IMR-90 (cell line): Measurements from ENCODE around the gene ARPC5L. TPM values are rescaled to one million over a fixed set of nuclear protein-coding genes. Genes with fewer than 3 reads are reported as not detected.
"Not testable (repeated sequence)": the region's sequence is repeated elsewhere in the genome, so short reads cannot be mapped to it uniquely, and the experiment has no call there.

ENCODE experiments used
- ATAC-seq: fragments of 200-7000 bp; cut with Tn5 transposase; 2 replicates; pipeline ENCODE4 v1.9.1; 2020; ENCODE audit warnings: low read depth, mild to moderate bottlenecking, moderate library complexity
- BruUV-seq: library from RNA; stranded (reverse); fragments of 400-500 nt; replicated peaks from 2 replicates; lab custom pipeline; 2021; lab: Mats Ljungman, UMichigan
- CTCF ChIA-PET: fragments of 300-600 bp; formaldehyde crosslinking; extraction: SDS; loops from one replicate; lab custom pipeline; 2021; ENCODE audit warnings: antibody characterized with exemption; lab: Yijun Ruan, JAX
- POLR2A ChIA-PET: fragments of 300-600 bp; sonication (Branson Sonifier 250); formaldehyde crosslinking; loops from one replicate; lab custom pipeline; 2022; ENCODE audit warnings: antibody characterized with exemption; ENCODE audit not compliant: unreplicated experiment; lab: Charles Lee
- DNase-seq: peaks from one replicate; pipeline ENCODE4 v3.0.0; 2013
- H2AFZ ChIP-seq: replicated peaks from 2 replicates; pipeline ENCODE3; 2013; ENCODE audit warnings: low read length, mild to moderate bottlenecking; ENCODE audit not compliant: poor library complexity
- H2AK5ac ChIP-seq: 2 replicates; pipeline ENCODE4 v1.6.1; 2013; ENCODE audit warnings: low read depth, low read length, inconsistent platforms
- H2AK9ac ChIP-seq: replicated peaks from 2 replicates; pipeline ENCODE3; 2013; ENCODE audit warnings: mild to moderate bottlenecking, low read depth, low read length, moderate library complexity; ENCODE audit not compliant: poor library complexity
- H2BK120ac ChIP-seq: 2 replicates; pipeline ENCODE4 v1.6.1; 2013; ENCODE audit warnings: low read depth, low read length, inconsistent platforms
- H2BK15ac ChIP-seq: 3 replicates; pipeline ENCODE4 v1.6.1; 2013; ENCODE audit warnings: low read depth, low read length, inconsistent platforms
- H2BK20ac ChIP-seq: 2 replicates; pipeline ENCODE4 v1.6.1; 2013; ENCODE audit warnings: low read depth, mild to moderate bottlenecking, inconsistent platforms, low read length, moderate library complexity
- H2BK5ac ChIP-seq: 2 replicates; pipeline ENCODE4 v1.6.1; 2013; ENCODE audit warnings: mild to moderate bottlenecking, low read depth, low read length, inconsistent platforms; ENCODE audit not compliant: poor library complexity, severe bottlenecking
- H3K14ac ChIP-seq: replicated peaks from 2 replicates; pipeline ENCODE4 v1.6.1; 2013; ENCODE audit warnings: low read depth, low read length, inconsistent platforms
- H3K18ac ChIP-seq: 2 replicates; pipeline ENCODE4 v1.6.1; 2013; ENCODE audit warnings: low read depth, low read length, control low read depth
- H3K23ac ChIP-seq: 2 replicates; pipeline ENCODE4 v1.6.1; 2013; ENCODE audit warnings: low read depth, low read length, inconsistent platforms
- H3K27ac ChIP-seq: 2 replicates; pipeline ENCODE4 v1.5.1; 2013; ENCODE audit warnings: mild to moderate bottlenecking, control low read depth, low read length; ENCODE audit not compliant: insufficient read depth
- H3K27me3 ChIP-seq: 2 replicates; pipeline ENCODE4 v1.6.1; 2013; ENCODE audit warnings: low read length; ENCODE audit not compliant: control insufficient read depth, insufficient read depth
- H3K36me3 ChIP-seq: 2 replicates; pipeline ENCODE4 v1.6.1; 2013; ENCODE audit warnings: low read length, mixed read lengths; ENCODE audit not compliant: control insufficient read depth, insufficient read depth
- H3K4ac ChIP-seq: 2 replicates; pipeline ENCODE4 v1.6.1; 2013; ENCODE audit warnings: low read depth, low read length, inconsistent platforms
- H3K4me1 ChIP-seq: 2 replicates; pipeline ENCODE4 v1.6.1; 2013; ENCODE audit warnings: low read length, mixed read lengths; ENCODE audit not compliant: control insufficient read depth, insufficient read depth
- H3K4me2 ChIP-seq: 2 replicates; pipeline ENCODE4 v1.6.1; 2013; ENCODE audit warnings: low read depth, mild to moderate bottlenecking, control low read depth, low read length, moderate library complexity
- H3K4me3 ChIP-seq: 2 replicates; pipeline ENCODE4 v1.5.1; 2013; ENCODE audit warnings: low read depth, mild to moderate bottlenecking, control low read depth, low read length, moderate library complexity; ENCODE audit not compliant: insufficient read depth
- H3K56ac ChIP-seq: 2 replicates; pipeline ENCODE4 v1.6.1; 2013; ENCODE audit warnings: low read length, inconsistent platforms; ENCODE audit not compliant: insufficient read depth; ENCODE audit errors: extremely low read depth
- H3K79me1 ChIP-seq, 2 experiments: 2 replicates each; pipeline ENCODE4 v1.6.1; 2013; ENCODE audit warnings: low read length in 2 of 2, inconsistent platforms in 1 of 2, low read depth in 1 of 2
- H3K9ac ChIP-seq: 2 replicates; pipeline ENCODE4 v1.6.1; 2013; ENCODE audit warnings: low read depth, low read length, control low read depth
- H3K9me1 ChIP-seq: 2 replicates; pipeline ENCODE4 v1.6.1; 2013; ENCODE audit warnings: low read length, inconsistent platforms; ENCODE audit not compliant: insufficient read depth
- H3K9me3 ChIP-seq: 2 replicates; pipeline ENCODE4 v1.6.1; 2013; ENCODE audit warnings: low read length; ENCODE audit not compliant: control insufficient read depth, insufficient read depth
- H4K20me1 ChIP-seq: 2 replicates; pipeline ENCODE4 v1.6.1; 2013; ENCODE audit warnings: low read length, inconsistent platforms; ENCODE audit not compliant: insufficient read depth
- H4K5ac ChIP-seq: 2 replicates; pipeline ENCODE4 v1.6.1; 2013; ENCODE audit warnings: mild to moderate bottlenecking, low read depth, low read length, control low read depth
- H4K8ac ChIP-seq, 2 experiments: 2 replicates each; pipeline ENCODE4 v1.6.1; 2013; ENCODE audit warnings: low read depth in 2 of 2, low read length in 2 of 2, control low read depth in 1 of 2, inconsistent platforms in 1 of 2
- H4K91ac ChIP-seq: 2 replicates; pipeline ENCODE4 v1.6.1; 2013; ENCODE audit warnings: low read depth, low read length, inconsistent platforms; ENCODE audit not compliant: insufficient read depth
- WGBS, 2 experiments: methylation state at CpG; one replicate each; pipeline versions ENCODE4 v1.1.5 to v1.1.7; 2013; ENCODE audit warnings: missing lambda C conversion rate in 2 of 2; ENCODE audit not compliant: insufficient read length in 1 of 2; ENCODE audit errors: extremely low coverage in 2 of 2; 5-methylcytosine and 5-hydroxymethylcytosine counted together
- dilution Hi-C: fragments of 300-500 bp; cut with HindIII; formaldehyde crosslinking; loops from one replicate; pipeline ENCODE4 v1.14.3; 2018; ENCODE audit warnings: low sequenced_read_pairs; ENCODE audit not compliant: unreplicated experiment
- in situ Hi-C: fragments of 300-500 bp; cut with MboI; formaldehyde crosslinking; loops from 3 replicates; pipeline ENCODE4 v1.14.3; 2019; ENCODE audit warnings: low sequenced_read_pairs, inconsistent platforms, mixed read lengths
- intact Hi-C: fragments of 100-400 bp; cut with micrococcal nuclease; formaldehyde crosslinking; loops from 2 replicates; pipeline ENCODE4 v1.10.0; 2022
- microRNA-seq, 2 experiments: library from miRNA; stranded (forward) in 1 of 2; unstranded in 1 of 2; fragments of 10-50 nt in 1 of 2; fragments of <30 nt in 1 of 2; gene quantifications in 1 of 2; microRNA quantifications in 1 of 2; one replicate each; pipeline versions ENCODE3 to v1.1.0; 2013 to 2020; ENCODE audit not compliant: insufficient read depth in 1 of 2, insufficient read length in 1 of 2, unreplicated experiment in 1 of 2
- polyA plus RNA-seq, 3 experiments: library from polyadenylated mRNA; depleted of rRNA; stranded (reverse); fragments of >200 nt; gene quantifications; 2 replicates each; pipeline ENCODE4 v1.2.3, GENCODE V29; 2012; ENCODE audit warnings: low replicate concordance in 1 of 3
- small RNA-seq, 5 experiments: library from RNA; depleted of rRNA; stranded (forward); fragments of <200 nt; gene quantifications; one replicate each; pipeline ENCODE3, GENCODE V24; 2012
- total RNA-seq: library from RNA; depleted of rRNA; stranded (reverse); fragments of >200 nt; gene quantifications from 2 replicates; pipeline ENCODE4 v1.2.3, GENCODE V29; 2012; rRNA removed

Gene ARPC5L
- total and polyA plus RNA-seq, 2 of the 4 experiments (the other 2 are of a cell fraction) = 11.1 to 53.8 TPM

- H3K9me1 ChIP-seq, H3K56ac ChIP-seq, H3K18ac ChIP-seq, H4K8ac ChIP-seq, H3K27me3 ChIP-seq, H3K4me3 ChIP-seq, BruUV-seq, H2AFZ ChIP-seq, H2AK9ac ChIP-seq, H3K23ac ChIP-seq, H3K4me1 ChIP-seq, H3K27ac ChIP-seq, intact Hi-C loops, H2BK5ac ChIP-seq, H3K9ac ChIP-seq, H4K20me1 ChIP-seq, H4K91ac ChIP-seq, H3K9me3 ChIP-seq, H2BK15ac ChIP-seq, H2BK120ac ChIP-seq, H3K79me1 ChIP-seq, H3K4me2 ChIP-seq, H2AK5ac ChIP-seq, CTCF ChIA-PET, H2BK20ac ChIP-seq, ATAC-seq, H3K14ac ChIP-seq, H4K5ac ChIP-seq, POLR2A ChIA-PET, dilution Hi-C loops, H3K4ac ChIP-seq: not testable (repeated sequence)
- 82% methylated on average over 4 of the region's 6 CpGs; no CpG with 5 or more reads in 1 of the 2 experiments for WGBS, 2 experiments
- DNase-seq = peak; percentile 41
- peaks cover 32% of the 10 kb centered on the region for H3K36me3 ChIP-seq
- in situ Hi-C loops = loop anchor here (25.0 kb wide), 1 partner anchor 442 kb away; no protein-coding TSS in a partner anchor
These were observed 58.5 kb downstream of the ARPC5L start for GRCh38 chr9:124920394-124920793.

Small RNAs within 50 kb of the gene (microRNA-seq; reads per million reads assigned to microRNA genes)
- not detected for gene RNU4-82P (ENCODE audit: insufficient read depth, insufficient read length)

Small RNAs within 50 kb of the gene (small RNA-seq; reads per million reads assigned to genes)
- gene RNU4-82P = 0 to 1.2 (median 0) reads per million in 5 experiments

Other genes starting within 250 kb of the ARPC5L start
- gene NR6A1, start 90.8 kb upstream of the ARPC5L start, total RNA-seq = 0.28 and 0.36 TPM in 2 replicates
- 0.10 and 0.14 TPM in 2 replicates for gene NR6A1, start 90.8 kb upstream of the ARPC5L start, polyA plus RNA-seq (2012; rRNA removed)
- gene OLFML2A, start 85.0 kb upstream of the ARPC5L start, total RNA-seq = 1.4 and 2.0 TPM in 2 replicates
- gene OLFML2A, start 85.0 kb upstream of the ARPC5L start, polyA plus RNA-seq (2012; rRNA removed) = 4.7 and 5.9 TPM in 2 replicates
- not detected in 2 replicates for gene WDR38, start 8.7 kb upstream of the ARPC5L start, total RNA-seq
- gene WDR38, start 8.7 kb upstream of the ARPC5L start, polyA plus RNA-seq (2012; rRNA removed) = not detected in 2 replicates
- 881 and 1,151 TPM in 2 replicates for gene RPL35, start 173 bp upstream of the ARPC5L start, total RNA-seq
- 1,650 and 1,735 TPM in 2 replicates for gene RPL35, start 173 bp upstream of the ARPC5L start, polyA plus RNA-seq (2012; rRNA removed)
- 10.6 and 11.9 TPM in 2 replicates for gene GOLGA1, start 79.0 kb downstream of the ARPC5L start, total RNA-seq
- 11.0 and 12.7 TPM in 2 replicates for gene GOLGA1, start 79.0 kb downstream of the ARPC5L start, polyA plus RNA-seq (2012; rRNA removed)